ENCODE results near the gene SLC46A3. TPM values are rescaled to one million over a fixed set of nuclear protein-coding genes. Genes with fewer than 3 reads are reported as not detected.

SLC46A3 gene
- total RNA-seq, 1 donor from 2014 or later = 6.1 TPM

- FAIRE-seq (no peak), DNase-seq (ENCODE audit: low read depth) (no peak)
- H3K27ac Mint-ChIP-seq (ENCODE audit: unreplicated experiment) = no peak overlapping the region
- Histone ChIP-seq H2AFZ (ENCODE audit: low read depth, low read length) (no peak overlapping the region), H3K4me1 (ENCODE audit: insufficient read depth, low read length) (no peaks in the 10 kb centered on the region), H3K36me3 (ENCODE audit: insufficient read depth, low read length) (no peaks in the 10 kb centered on the region), H3K4me2 (ENCODE audit: low read length) (no peak overlapping the region), H3K27me3 (ENCODE audit: insufficient read depth, low read length) (no peaks in the 10 kb centered on the region), H3K79me2 (ENCODE audit: insufficient read depth, low read length) (no peaks in the 10 kb centered on the region), H3K9ac (ENCODE audit: low read length) (no peak overlapping the region), H3K9me3 (ENCODE audit: insufficient read depth, low read depth, low read length) (no peaks in the 10 kb centered on the region), H4K20me1 (ENCODE audit: insufficient read depth, low read length) (no peaks in the 10 kb centered on the region), H3K27ac (ENCODE audit: low read depth, low read length) (no peak overlapping the region), H3K4me3 (ENCODE audit: insufficient read depth, low read depth, low read length) (no peak overlapping the region)
- H3K4me1 Mint-ChIP-seq (ENCODE audit: low read depth, unreplicated experiment) = peaks cover 20% of the 10 kb centered on the region
- peaks cover 2% of the 10 kb centered on the region for H3K36me3 Mint-ChIP-seq (ENCODE audit: low read depth, unreplicated experiment)
- TF ChIP-seq, protein P1, sequence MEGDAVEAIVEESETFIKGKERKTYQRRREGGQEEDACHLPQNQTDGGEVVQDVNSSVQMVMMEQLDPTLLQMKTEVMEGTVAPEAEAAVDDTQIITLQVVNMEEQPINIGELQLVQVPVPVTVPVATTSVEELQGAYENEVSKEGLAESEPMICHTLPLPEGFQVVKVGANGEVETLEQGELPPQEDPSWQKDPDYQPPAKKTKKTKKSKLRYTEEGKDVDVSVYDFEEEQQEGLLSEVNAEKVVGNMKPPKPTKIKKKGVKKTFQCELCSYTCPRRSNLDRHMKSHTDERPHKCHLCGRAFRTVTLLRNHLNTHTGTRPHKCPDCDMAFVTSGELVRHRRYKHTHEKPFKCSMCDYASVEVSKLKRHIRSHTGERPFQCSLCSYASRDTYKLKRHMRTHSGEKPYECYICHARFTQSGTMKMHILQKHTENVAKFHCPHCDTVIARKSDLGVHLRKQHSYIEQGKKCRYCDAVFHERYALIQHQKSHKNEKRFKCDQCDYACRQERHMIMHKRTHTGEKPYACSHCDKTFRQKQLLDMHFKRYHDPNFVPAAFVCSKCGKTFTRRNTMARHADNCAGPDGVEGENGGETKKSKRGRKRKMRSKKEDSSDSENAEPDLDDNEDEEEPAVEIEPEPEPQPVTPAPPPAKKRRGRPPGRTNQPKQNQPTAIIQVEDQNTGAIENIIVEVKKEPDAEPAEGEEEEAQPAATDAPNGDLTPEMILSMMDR (IDR thresholded peaks at IDR 0.05; ENCODE audit: insufficient read depth, low read depth, low read length) = no peak
- TF ChIP-seq EZH2 (IDR thresholded peaks at IDR 0.05; ENCODE audit: insufficient read depth, low read length) = no peak
- H3K9me3 Mint-ChIP-seq (ENCODE audit: unreplicated experiment) = peaks cover 2% of the 10 kb centered on the region
- no peaks in the 10 kb centered on the region for H3K27me3 Mint-ChIP-seq (ENCODE audit: low read depth, unreplicated experiment)
- H3K4me3 Mint-ChIP-seq (ENCODE audit: unreplicated experiment) = no peak overlapping the region
Measured at GRCh38 chr13:28750187-28751045, 31.6 kb upstream of the SLC46A3 start.

- Mint-ChIP-seq H3K27ac (ENCODE audit: unreplicated experiment) (no peak overlapping the region), H3K27me3 (ENCODE audit: low read depth, unreplicated experiment) (no peaks in the 10 kb centered on the region), H3K4me1 (ENCODE audit: low read depth, unreplicated experiment) (peaks cover 17% of the 10 kb centered on the region), H3K9me3 (ENCODE audit: unreplicated experiment) (peaks cover 2% of the 10 kb centered on the region), H3K36me3 (ENCODE audit: low read depth, unreplicated experiment) (no peaks in the 10 kb centered on the region), H3K4me3 (ENCODE audit: unreplicated experiment) (no peak overlapping the region)
- FAIRE-seq (no peak), DNase-seq (ENCODE audit: low read depth) (no peak)
- no peaks in the 10 kb centered on the region for H3K27me3 ChIP-seq (ENCODE audit: insufficient read depth, low read length)
- H3K27ac ChIP-seq (ENCODE audit: low read depth, low read length) = no peak overlapping the region
- no peak overlapping the region for H3K9ac ChIP-seq (ENCODE audit: low read length)
- H3K4me1 ChIP-seq (ENCODE audit: insufficient read depth, low read length) = peaks cover 3% of the 10 kb centered on the region
- H4K20me1 ChIP-seq (ENCODE audit: insufficient read depth, low read length) = no peaks in the 10 kb centered on the region
- no peak overlapping the region for H3K4me3 ChIP-seq (ENCODE audit: insufficient read depth, low read depth, low read length)
- H3K4me2 ChIP-seq (ENCODE audit: low read length) = no peak overlapping the region
- no peaks in the 10 kb centered on the region for H3K9me3 ChIP-seq (ENCODE audit: insufficient read depth, low read depth, low read length)
- no peak overlapping the region for H2AFZ ChIP-seq (ENCODE audit: low read depth, low read length)
- TF ChIP-seq EZH2 (IDR thresholded peaks at IDR 0.05; ENCODE audit: insufficient read depth, low read length) = no peak
- TF ChIP-seq, protein P1 (IDR thresholded peaks at IDR 0.05; ENCODE audit: insufficient read depth, low read depth, low read length) = no peak
- no peaks in the 10 kb centered on the region for H3K36me3 ChIP-seq (ENCODE audit: insufficient read depth, low read length)
- no peaks in the 10 kb centered on the region for H3K79me2 ChIP-seq (ENCODE audit: insufficient read depth, low read length)
Measured at GRCh38 chr13:28747851-28748250, 29.1 kb upstream of the SLC46A3 start.

- no peak overlapping the region for H3K27ac Mint-ChIP-seq (ENCODE audit: unreplicated experiment)
- no peak for TF ChIP-seq EZH2 (IDR thresholded peaks at IDR 0.05; ENCODE audit: insufficient read depth, low read length)
- TF ChIP-seq, protein P1 (IDR thresholded peaks at IDR 0.05; ENCODE audit: insufficient read depth, low read depth, low read length) = no peak
- peaks cover 17% of the 10 kb centered on the region for H3K4me1 Mint-ChIP-seq (ENCODE audit: low read depth, unreplicated experiment)
- H3K36me3 Mint-ChIP-seq (ENCODE audit: low read depth, unreplicated experiment) = no peaks in the 10 kb centered on the region
- Histone ChIP-seq H3K79me2 (ENCODE audit: insufficient read depth, low read length) (no peaks in the 10 kb centered on the region), H3K4me3 (ENCODE audit: insufficient read depth, low read depth, low read length) (no peak overlapping the region), H3K27ac (ENCODE audit: low read depth, low read length) (no peak overlapping the region), H3K27me3 (ENCODE audit: insufficient read depth, low read length) (no peaks in the 10 kb centered on the region), H3K4me1 (ENCODE audit: insufficient read depth, low read length) (peaks cover 3% of the 10 kb centered on the region), H3K4me2 (ENCODE audit: low read length) (no peak overlapping the region), H3K9me3 (ENCODE audit: insufficient read depth, low read depth, low read length) (no peaks in the 10 kb centered on the region), H3K36me3 (ENCODE audit: insufficient read depth, low read length) (no peaks in the 10 kb centered on the region), H4K20me1 (ENCODE audit: insufficient read depth, low read length) (no peaks in the 10 kb centered on the region), H3K9ac (ENCODE audit: low read length) (no peak overlapping the region), H2AFZ (ENCODE audit: low read depth, low read length) (no peak overlapping the region)
- no peaks in the 10 kb centered on the region for H3K27me3 Mint-ChIP-seq (ENCODE audit: low read depth, unreplicated experiment)
- DNase-seq (ENCODE audit: low read depth) = no peak
- no peak for FAIRE-seq
- H3K9me3 Mint-ChIP-seq (ENCODE audit: unreplicated experiment) = peaks cover 5% of the 10 kb centered on the region
- no peak overlapping the region for H3K4me3 Mint-ChIP-seq (ENCODE audit: unreplicated experiment)
Measured at GRCh38 chr13:28746287-28746612, 27.5 kb upstream of the SLC46A3 start.
